CD8-positive, alpha-beta memory T cell (primary cell): Measurements from ENCODE around the gene PTAR1. TPM values are rescaled to one million over a fixed set of nuclear protein-coding genes. Genes with fewer than 3 reads are reported as not detected.
A peak's percentile ranks its signal among the peaks of the same experiment; 100 is the strongest.

Experiments used
- CTCF ChIA-PET: fragments of 350-600 bp; sonication (Branson Sonifier 250); formaldehyde crosslinking; loops from one replicate; lab custom pipeline; 2021; ENCODE audit warnings: antibody characterized with exemption; lab: Charles Lee
- POLR2A ChIA-PET: fragments of 350-600 bp; sonication (Branson Sonifier 250); formaldehyde crosslinking; loops from one replicate; lab custom pipeline; 2021; ENCODE audit warnings: antibody characterized with exemption; lab: Charles Lee
- DNase-seq, 5 donors: peaks; one replicate each; pipeline versions ENCODE4 v3.0.0 to v3.0.0-alpha.2; 2020 to 2022; ENCODE audit warnings: mixed read lengths in 1 of 5
- H3K27ac ChIP-seq: one replicate; pipeline ENCODE4 v1.7.0; 2013; ENCODE audit warnings: low read depth, mild to moderate bottlenecking, low read length, moderate library complexity
- H3K27me3 ChIP-seq: 2 replicates; pipeline ENCODE4 v1.7.0; 2013; ENCODE audit warnings: low read length, mild to moderate bottlenecking; ENCODE audit not compliant: insufficient read depth, poor library complexity, severe bottlenecking
- H3K36me3 ChIP-seq: 2 replicates; pipeline ENCODE4 v1.7.0; 2013; ENCODE audit warnings: mild to moderate bottlenecking, low read length, moderate library complexity; ENCODE audit not compliant: insufficient read depth
- H3K4me1 ChIP-seq: 2 replicates; pipeline ENCODE4 v1.7.0; 2013; ENCODE audit warnings: mild to moderate bottlenecking, low read length, moderate library complexity; ENCODE audit not compliant: insufficient read depth
- H3K4me3 ChIP-seq: 2 replicates; pipeline ENCODE4 v1.7.0; 2013; ENCODE audit warnings: mild to moderate bottlenecking, low read length
- H3K9me3 ChIP-seq: 2 replicates; pipeline ENCODE4 v1.7.0; 2013; ENCODE audit warnings: mild to moderate bottlenecking, low read length
- H3K27ac Mint-ChIP-seq, 8 donors: one replicate each; pipeline ENCODE4 v1.8.0; 2020 to 2021; ENCODE audit warnings: mixed read lengths in 8 of 8, mild to moderate bottlenecking in 6 of 8, inconsistent platforms in 3 of 8, moderate library complexity in 3 of 8
- H3K27me3 Mint-ChIP-seq, 2 donors: one replicate each; pipeline ENCODE4 v1.8.0; 2020 to 2021; ENCODE audit warnings: mixed read lengths in 2 of 2, mild to moderate bottlenecking in 1 of 2, moderate library complexity in 1 of 2
- H3K36me3 Mint-ChIP-seq, 3 donors: one replicate each; pipeline ENCODE4 v1.8.0; 2020 to 2021; ENCODE audit warnings: mixed read lengths in 3 of 3, inconsistent platforms in 1 of 3, mild to moderate bottlenecking in 1 of 3
- H3K4me1 Mint-ChIP-seq, 3 donors: one replicate each; pipeline ENCODE4 v1.8.0; 2020 to 2021; ENCODE audit warnings: mixed read lengths in 3 of 3, inconsistent platforms in 1 of 3, mild to moderate bottlenecking in 1 of 3
- H3K4me3 Mint-ChIP-seq, 7 donors: one replicate each; pipeline ENCODE4 v1.8.0; 2020 to 2021; ENCODE audit warnings: mixed read lengths in 7 of 7, mild to moderate bottlenecking in 6 of 7, moderate library complexity in 4 of 7, inconsistent platforms in 2 of 7
- H3K9me3 Mint-ChIP-seq, 5 donors: one replicate each; pipeline ENCODE4 v1.8.0; 2020 to 2022; ENCODE audit warnings: mixed read lengths in 5 of 5, mild to moderate bottlenecking in 3 of 5, moderate library complexity in 2 of 5, inconsistent platforms in 1 of 5
- polyA plus RNA-seq: library from polyadenylated mRNA; unstranded; fragments of 300-500 nt; fragmentation: Illumina TruSeq; gene quantifications from one replicate; pipeline ENCODE4 v1.2.3, GENCODE V29; 2021
- total RNA-seq, 2 experiments: library from RNA; stranded (reverse); gene quantifications; one replicate each; pipeline ENCODE4 v1.2.3, GENCODE V29; 2021

PTAR1 gene
- total and polyA plus RNA-seq, 3 experiments from 2014 or later = 8.7 to 36.1 (median 36.0) TPM

GRCh38 chr9:69762527-69762926 is 2.7 kb upstream of the PTAR1 start:
- H3K4me3 ChIP-seq = no peak overlapping the region
- Mint-ChIP-seq H3K9me3 (no peaks in the 10 kb centered on the region), H3K36me3 (peaks cover 0 to 11% (median 0%) of the 10 kb centered on the region in 3 donors), H3K27me3 (no peaks in the 10 kb centered on the region), H3K4me3 (peak overlapping the region in 1 of 7 donors; percentile 58), H3K27ac (no peak overlapping the region), H3K4me1 (peaks cover 16 to 22% (median 21%) of the 10 kb centered on the region in 3 donors)
- H3K36me3 ChIP-seq = no peaks in the 10 kb centered on the region
- no peaks in the 10 kb centered on the region for H3K27me3 ChIP-seq
- H3K27ac ChIP-seq = no peak overlapping the region
- H3K9me3 ChIP-seq = no peaks in the 10 kb centered on the region
- POLR2A ChIA-PET = no interaction called here
- DNase-seq = no peak
- H3K4me1 ChIP-seq = peaks cover 13% of the 10 kb centered on the region
- CTCF ChIA-PET = no interaction called here

- peak overlapping the region; percentile 85 to 98 (median 96) for H3K4me3 Mint-ChIP-seq
Measured at GRCh38 chr9:69760278-69760610, 433 bp upstream of the PTAR1 start.

GRCh38 chr9:69759021-69759420 is 790 bp downstream of the PTAR1 start:
- DNase-seq = no peak
- peaks cover 24% of the 10 kb centered on the region for H3K4me1 ChIP-seq
- peaks cover 0 to 17% (median 3%) of the 10 kb centered on the region in 3 donors for H3K36me3 Mint-ChIP-seq
- H3K27me3 Mint-ChIP-seq = no peaks in the 10 kb centered on the region
- H3K4me1 Mint-ChIP-seq = peaks cover 36 to 51% (median 49%) of the 10 kb centered on the region in 3 donors
- H3K9me3 Mint-ChIP-seq = no peaks in the 10 kb centered on the region
- peak overlapping the region; percentile 83 for H3K27ac ChIP-seq
- no peaks in the 10 kb centered on the region for H3K27me3 ChIP-seq
- peak overlapping the region; percentile 94 to 98 (median 96) for H3K4me3 Mint-ChIP-seq
- H3K36me3 ChIP-seq = no peaks in the 10 kb centered on the region
- H3K9me3 ChIP-seq = no peaks in the 10 kb centered on the region
- ChIA-PET CTCF (interaction anchor here (1.2 kb wide), 1 partner anchor 9 kb away, joined by 3 read pairs; no protein-coding TSS in a partner anchor), POLR2A (interaction anchor here (0.7 kb wide), 1 partner anchor 660 kb away, joined by 4 read pairs; no protein-coding TSS in a partner anchor)
- peak overlapping the region; percentile 75 for H3K4me3 ChIP-seq
- peak overlapping the region; percentile 89 to 98 (median 96) for H3K27ac Mint-ChIP-seq

More at GRCh38 chr9:69760278-69760610, 433 bp upstream of the PTAR1 start:
- Mint-ChIP-seq H3K9me3 (no peaks in the 10 kb centered on the region), H3K27ac (peak overlapping the region in 7 of 8 donors; percentile 66 to 94 (median 89)), H3K27me3 (no peaks in the 10 kb centered on the region), H3K36me3 (peaks cover 0 to 12% (median 0%) of the 10 kb centered on the region in 3 donors), H3K4me1 (peaks cover 31 to 44% (median 43%) of the 10 kb centered on the region in 3 donors)
- Histone ChIP-seq H3K4me3 (peak overlapping the region; percentile 75), H3K27ac (peak overlapping the region; percentile 15), H3K4me1 (peaks cover 24% of the 10 kb centered on the region), H3K9me3 (no peaks in the 10 kb centered on the region), H3K27me3 (no peaks in the 10 kb centered on the region), H3K36me3 (no peaks in the 10 kb centered on the region)
- no peak for DNase-seq
- ChIA-PET POLR2A (no interaction called here), CTCF (no interaction called here)

GRCh38 chr9:69757996-69758675 is 1.7 kb downstream of the PTAR1 start:
- Mint-ChIP-seq H3K9me3 (no peaks in the 10 kb centered on the region), H3K4me3 (peak overlapping the region; percentile 70 to 97 (median 78)), H3K27ac (peak overlapping the region in 5 of 8 donors; percentile 23 to 70 (median 54)), H3K36me3 (peaks cover 0 to 22% (median 3%) of the 10 kb centered on the region in 3 donors), H3K4me1 (peaks cover 43 to 60% (median 58%) of the 10 kb centered on the region in 3 donors), H3K27me3 (no peaks in the 10 kb centered on the region)
- Histone ChIP-seq H3K4me1 (peaks cover 29% of the 10 kb centered on the region), H3K9me3 (no peaks in the 10 kb centered on the region), H3K27me3 (no peaks in the 10 kb centered on the region), H3K36me3 (peaks cover 4% of the 10 kb centered on the region), H3K4me3 (peak overlapping the region; percentile 29), H3K27ac (no peak overlapping the region)
- CTCF ChIA-PET = interaction anchor here (1.2 kb wide), 1 partner anchor 8 kb away, joined by 3 read pairs; no protein-coding TSS in a partner anchor
- POLR2A ChIA-PET = interaction anchor here (0.7 kb wide), 1 partner anchor 661 kb away, joined by 4 read pairs; no protein-coding TSS in a partner anchor
- DNase-seq = no peak

GRCh38 chr9:69755205-69755604 is 4.6 kb downstream of the PTAR1 start:
- no peak overlapping the region for H3K27ac ChIP-seq
- Mint-ChIP-seq H3K27ac (no peak overlapping the region), H3K4me1 (peaks cover 57 to 87% (median 83%) of the 10 kb centered on the region in 3 donors), H3K4me3 (no peak overlapping the region), H3K27me3 (no peaks in the 10 kb centered on the region), H3K9me3 (no peaks in the 10 kb centered on the region), H3K36me3 (peaks cover 0 to 33% (median 3%) of the 10 kb centered on the region in 3 donors)
- H3K27me3 ChIP-seq = no peaks in the 10 kb centered on the region
- ChIA-PET CTCF (no interaction called here), POLR2A (no interaction called here)
- no peak for DNase-seq
- no peaks in the 10 kb centered on the region for H3K9me3 ChIP-seq
- no peak overlapping the region for H3K4me3 ChIP-seq
- H3K4me1 ChIP-seq = peaks cover 27% of the 10 kb centered on the region
- H3K36me3 ChIP-seq = peaks cover 4% of the 10 kb centered on the region

GRCh38 chr9:69753830-69754229 is 6.0 kb downstream of the PTAR1 start:
- H3K36me3 ChIP-seq = peaks cover 9% of the 10 kb centered on the region
- ChIA-PET POLR2A (no interaction called here), CTCF (no interaction called here)
- no peak overlapping the region for H3K27ac ChIP-seq
- Mint-ChIP-seq H3K36me3 (peaks cover 0 to 39% (median 3%) of the 10 kb centered on the region in 3 donors), H3K27me3 (no peaks in the 10 kb centered on the region), H3K9me3 (no peaks in the 10 kb centered on the region), H3K4me1 (peaks cover 55 to 93% (median 82%) of the 10 kb centered on the region in 3 donors), H3K4me3 (peak overlapping the region in 1 of 7 donors; percentile 18), H3K27ac (no peak overlapping the region)
- peaks cover 25% of the 10 kb centered on the region for H3K4me1 ChIP-seq
- no peak overlapping the region for H3K4me3 ChIP-seq
- H3K27me3 ChIP-seq = no peaks in the 10 kb centered on the region
- no peak for DNase-seq
- H3K9me3 ChIP-seq = no peaks in the 10 kb centered on the region

- Mint-ChIP-seq H3K4me3 (no peak overlapping the region), H3K9me3 (no peaks in the 10 kb centered on the region), H3K36me3 (peaks cover 2 to 61% (median 14%) of the 10 kb centered on the region in 3 donors), H3K27me3 (peaks cover 0 to 3% of the 10 kb centered on the region in 2 donors), H3K4me1 (peaks cover 52 to 88% (median 76%) of the 10 kb centered on the region in 3 donors), H3K27ac (peak overlapping the region in 1 of 8 donors; percentile 8)
- Histone ChIP-seq H3K4me1 (peaks cover 8% of the 10 kb centered on the region), H3K36me3 (peaks cover 13% of the 10 kb centered on the region), H3K27me3 (no peaks in the 10 kb centered on the region), H3K27ac (no peak overlapping the region), H3K4me3 (no peak overlapping the region), H3K9me3 (no peaks in the 10 kb centered on the region)
- CTCF ChIA-PET = interaction anchor here (1.0 kb wide), 1 partner anchor 9 kb away, joined by 3 read pairs; no protein-coding TSS in a partner anchor
- POLR2A ChIA-PET = no interaction called here
- DNase-seq = no peak
Measured at GRCh38 chr9:69750085-69750484, 9.7 kb downstream of the PTAR1 start.

- H3K27ac Mint-ChIP-seq = no peak overlapping the region
- no peaks in the 10 kb centered on the region for H3K9me3 ChIP-seq
- H3K9me3 Mint-ChIP-seq = no peaks in the 10 kb centered on the region
- DNase-seq = no peak
- CTCF ChIA-PET = no interaction called here
- H3K36me3 ChIP-seq = peaks cover 10% of the 10 kb centered on the region
- no peak overlapping the region for H3K4me3 ChIP-seq
- H3K4me3 Mint-ChIP-seq = no peak overlapping the region
- peaks cover 0 to 62% (median 14%) of the 10 kb centered on the region in 3 donors for H3K36me3 Mint-ChIP-seq
- H3K27ac ChIP-seq = no peak overlapping the region
- H3K4me1 Mint-ChIP-seq = peaks cover 48 to 88% (median 75%) of the 10 kb centered on the region in 3 donors
- POLR2A ChIA-PET = no interaction called here
- H3K27me3 ChIP-seq = no peaks in the 10 kb centered on the region
- H3K4me1 ChIP-seq = peaks cover 4% of the 10 kb centered on the region
- H3K27me3 Mint-ChIP-seq = peaks cover 0 to 3% of the 10 kb centered on the region in 2 donors
Measured at GRCh38 chr9:69748304-69748703, 11.5 kb downstream of the PTAR1 start.
